ENCODE measurements around the gene MEMO1.
A peak's percentile ranks its signal among the peaks of the same experiment; 100 is the strongest.

The MEMO1 gene

DNA sequence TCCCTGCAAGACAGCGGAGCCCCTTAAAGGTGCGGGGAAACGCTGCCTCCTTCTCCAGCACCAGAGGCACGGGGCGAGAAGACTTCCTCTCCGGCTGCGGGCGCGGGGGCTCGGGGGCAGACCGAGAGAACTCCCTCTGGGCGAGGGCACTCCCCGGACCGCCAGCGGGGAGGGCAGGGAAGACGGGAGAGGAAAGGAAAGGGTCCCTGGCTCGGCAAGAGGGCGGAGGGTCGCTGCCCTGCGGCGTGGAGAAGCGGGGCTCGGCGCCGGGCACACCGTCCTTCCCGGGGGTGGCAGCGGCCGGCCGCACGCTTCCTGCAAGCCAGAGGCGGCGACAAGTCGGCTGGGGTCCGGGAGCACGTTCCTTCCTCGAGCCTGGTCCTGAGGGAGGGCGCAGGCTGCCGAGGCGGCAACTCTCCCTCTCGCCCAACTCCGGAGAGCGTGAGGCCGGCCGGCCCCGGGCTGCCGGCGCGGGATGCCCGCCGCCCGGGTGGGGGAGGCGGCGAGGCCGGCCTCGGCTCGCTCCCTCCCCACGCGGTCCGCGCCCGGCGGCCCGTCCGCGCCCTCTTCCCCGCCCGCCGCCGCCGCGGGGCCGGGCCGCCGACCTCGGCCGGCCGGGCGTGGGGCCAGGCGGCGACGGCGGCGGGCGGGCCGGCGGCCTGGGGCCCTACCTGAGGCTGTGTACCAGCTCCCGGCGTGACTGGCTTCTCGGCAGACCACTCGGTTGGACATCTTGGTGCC lies 1.1 kb downstream of the MEMO1 start:
- peaks cover 47% of the 10 kb centered on the region for H3K4me1 Mint-ChIP-seq (ENCODE audit: low read depth)
- peak overlapping the region; percentile 98 for H3K4me3 Mint-ChIP-seq
- H3K27me3 Mint-ChIP-seq = no peaks in the 10 kb centered on the region
- H3K36me3 Mint-ChIP-seq (ENCODE audit: low read depth) = peaks cover 20% of the 10 kb centered on the region
- peak overlapping the region; percentile 92 for H3K27ac Mint-ChIP-seq
- intact Hi-C loops (cut with micrococcal nuclease) = loop anchor here (2.0 to 5.0 kb wide), 4 partner anchors 29 to 62 kb away; partner anchors contain the start of gene SPAST
- H3K9me3 Mint-ChIP-seq = no peaks in the 10 kb centered on the region

DNA sequence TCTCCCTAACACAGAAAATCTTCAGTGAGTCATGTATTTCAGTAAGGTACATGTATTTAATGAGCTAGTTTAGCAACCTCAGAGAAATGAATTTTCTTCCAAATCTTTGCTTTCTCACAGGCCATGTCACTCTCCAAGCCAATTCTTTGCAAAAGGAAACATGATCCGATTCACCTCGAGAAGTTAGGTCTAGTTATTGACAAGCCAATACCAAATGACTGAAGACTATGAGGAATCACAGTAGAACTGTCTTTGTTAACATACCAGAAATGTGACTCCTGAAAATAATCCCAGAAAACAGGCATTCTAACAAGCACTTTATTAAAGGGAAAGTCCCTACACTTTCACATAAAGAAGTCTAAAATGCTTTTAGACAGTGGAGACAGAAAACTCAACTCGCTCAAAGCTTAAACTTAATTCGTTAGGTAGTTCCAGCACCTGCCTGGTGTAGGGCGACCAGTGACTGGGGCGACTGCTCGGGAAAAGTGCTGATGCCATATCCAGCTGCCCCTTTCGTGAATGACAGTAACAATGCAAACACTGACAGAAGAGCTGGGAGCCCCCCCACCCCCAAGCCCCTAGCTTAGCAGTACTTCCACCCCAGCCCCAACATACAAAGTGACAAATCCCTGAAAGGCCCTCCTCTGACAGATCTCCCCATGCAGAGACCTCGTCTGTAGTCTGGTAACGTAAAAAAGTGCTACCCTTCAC lies 1.8 kb downstream of the MEMO1 start:
- peaks cover 54% of the 10 kb centered on the region for H3K4me1 Mint-ChIP-seq (ENCODE audit: low read depth)
- H3K36me3 Mint-ChIP-seq (ENCODE audit: low read depth) = peaks cover 24% of the 10 kb centered on the region
- peak overlapping the region; percentile 98 for H3K4me3 Mint-ChIP-seq
- H3K27me3 Mint-ChIP-seq = no peaks in the 10 kb centered on the region
- H3K9me3 Mint-ChIP-seq = no peaks in the 10 kb centered on the region
- H3K27ac Mint-ChIP-seq = peak overlapping the region; percentile 92
- intact Hi-C loops (cut with micrococcal nuclease) = loop anchor here (2.0 to 5.0 kb wide), 3 partner anchors 28 to 62 kb away; no protein-coding TSS in a partner anchor

DNA sequence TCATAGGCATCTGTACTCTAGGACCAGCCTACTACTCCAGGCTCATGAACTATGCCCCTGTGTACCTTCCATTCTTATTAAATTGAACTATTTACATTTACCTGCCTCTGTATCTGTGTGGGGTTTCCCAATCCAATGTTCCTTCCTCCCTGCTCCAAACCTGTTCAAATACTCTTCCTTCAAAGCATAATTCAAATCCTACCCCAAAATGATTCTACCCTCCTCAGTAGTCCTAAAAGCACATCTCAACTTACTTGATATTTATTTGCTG lies 3.8 kb downstream of the MEMO1 start:
- H3K4me1 Mint-ChIP-seq (ENCODE audit: low read depth) = peaks cover 49% of the 10 kb centered on the region
- no peak overlapping the region for H3K27ac Mint-ChIP-seq

DNA sequence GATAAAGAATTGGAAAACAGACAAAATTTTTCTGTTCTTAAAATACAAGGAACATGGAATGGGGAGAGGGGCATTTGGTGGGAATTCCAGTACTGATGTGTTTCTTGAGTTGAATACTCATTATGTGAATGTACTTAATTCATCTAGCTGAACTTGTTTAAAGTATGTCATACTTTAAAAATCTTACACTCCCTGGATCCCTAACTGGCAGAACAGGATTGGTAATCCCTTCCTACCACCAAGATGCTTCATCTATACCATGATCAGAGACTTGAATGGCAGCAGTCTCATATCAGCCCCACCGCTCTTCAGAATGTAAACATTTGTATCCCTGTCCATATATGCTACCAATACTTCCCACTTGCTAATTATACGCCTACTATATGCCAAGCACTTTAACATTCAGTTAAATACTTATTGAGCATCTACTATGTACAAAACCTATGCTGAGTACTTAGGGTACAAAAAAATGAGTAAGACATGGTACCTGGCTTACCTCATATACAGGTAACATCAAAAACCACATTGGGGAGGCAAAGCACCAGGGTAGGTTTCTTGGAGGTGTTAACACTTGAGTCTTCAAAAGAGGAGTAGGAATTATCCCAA lies 5.3 kb downstream of the MEMO1 start:
- Mint-ChIP-seq H3K4me3 (no peak overlapping the region), H3K36me3 (ENCODE audit: low read depth) (peaks cover 22% of the 10 kb centered on the region), H3K9me3 (no peaks in the 10 kb centered on the region), H3K27ac (peak overlapping the region; percentile 17), H3K27me3 (no peaks in the 10 kb centered on the region), H3K4me1 (ENCODE audit: low read depth) (peaks cover 50% of the 10 kb centered on the region)
- intact Hi-C loops (cut with micrococcal nuclease) = loop anchor here (5.0 kb wide), 2 partner anchors 43 to 58 kb away; no protein-coding TSS in a partner anchor

More for the DNA sequence above, 3.8 kb downstream of the MEMO1 start:
- Mint-ChIP-seq H3K9me3 (no peaks in the 10 kb centered on the region), H3K4me3 (no peak overlapping the region), H3K36me3 (ENCODE audit: low read depth) (peaks cover 18% of the 10 kb centered on the region), H3K27me3 (no peaks in the 10 kb centered on the region)
- intact Hi-C loops (cut with micrococcal nuclease) = loop anchor here (5.0 kb wide), 2 partner anchors 45 to 60 kb away; no protein-coding TSS in a partner anchor

DNA sequence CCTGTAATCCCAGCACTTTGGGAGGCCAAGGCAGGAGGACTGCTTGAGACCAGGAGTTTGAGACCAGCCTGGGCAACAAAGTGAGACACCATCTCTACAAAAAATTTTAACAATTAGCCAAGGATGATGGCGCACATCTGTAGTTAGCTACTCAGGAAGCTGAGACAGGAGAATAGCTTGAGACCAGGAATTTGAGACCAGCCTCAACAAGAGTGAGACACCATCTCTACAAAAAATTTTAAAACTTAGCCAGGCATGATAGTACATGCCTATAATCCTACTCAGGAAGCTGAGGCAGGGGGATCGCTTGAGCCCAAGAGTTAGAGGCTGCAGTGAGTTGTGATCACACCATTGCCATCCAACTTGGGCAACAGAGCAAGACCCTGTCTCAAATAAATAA lies 7.0 kb downstream of the MEMO1 start:
- Mint-ChIP-seq H3K27ac (no peak overlapping the region), H3K4me1 (ENCODE audit: low read depth) (peaks cover 67% of the 10 kb centered on the region), H3K4me3 (no peak overlapping the region), H3K27me3 (no peaks in the 10 kb centered on the region), H3K9me3 (no peaks in the 10 kb centered on the region), H3K36me3 (ENCODE audit: low read depth) (peaks cover 23% of the 10 kb centered on the region)
- intact Hi-C loops (cut with micrococcal nuclease) = no loop called here

DNA sequence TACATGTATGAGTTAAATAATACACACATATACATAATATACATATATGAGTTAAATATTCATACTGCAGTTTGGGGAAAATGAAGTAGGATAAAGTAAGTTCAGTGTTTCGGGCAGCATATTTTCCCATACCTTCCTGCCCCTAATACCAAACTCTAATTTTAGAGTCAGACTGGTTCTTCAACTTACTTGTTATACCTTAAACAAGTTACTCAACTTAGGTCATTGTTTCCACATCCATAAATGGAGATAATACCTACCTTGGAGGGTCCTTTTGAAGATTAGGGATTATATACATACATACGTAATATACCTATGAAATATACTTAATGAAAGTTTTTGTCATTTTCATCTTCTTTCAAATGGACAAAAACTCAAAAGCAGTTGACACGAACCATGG lies 8.4 kb downstream of the MEMO1 start:
- Mint-ChIP-seq H3K9me3 (no peaks in the 10 kb centered on the region), H3K4me3 (no peak overlapping the region), H3K27ac (no peak overlapping the region), H3K27me3 (no peaks in the 10 kb centered on the region), H3K4me1 (ENCODE audit: low read depth) (peaks cover 74% of the 10 kb centered on the region), H3K36me3 (ENCODE audit: low read depth) (peaks cover 23% of the 10 kb centered on the region)
- intact Hi-C loops (cut with micrococcal nuclease) = no loop called here

DNA sequence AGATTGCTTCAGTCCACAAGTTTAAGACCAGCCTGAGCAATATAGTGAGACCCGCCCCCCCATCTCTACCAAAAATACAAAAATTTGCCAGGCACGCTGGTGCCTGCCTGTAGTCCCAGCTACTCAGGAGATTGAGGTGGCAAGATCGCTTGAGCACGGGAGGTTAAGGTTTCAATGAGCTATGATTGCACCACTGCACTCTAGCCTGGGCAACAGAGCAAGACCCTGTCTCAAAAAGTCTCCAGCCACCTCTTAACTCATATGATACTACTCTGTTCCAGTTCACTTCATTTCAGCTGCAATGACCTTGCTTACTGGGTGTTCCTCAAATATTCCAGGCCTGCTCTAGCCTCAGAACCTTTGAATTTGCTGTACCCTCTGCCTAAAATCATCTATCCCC lies 11.4 kb downstream of the MEMO1 start:
- peaks cover 27% of the 10 kb centered on the region for H3K36me3 Mint-ChIP-seq (ENCODE audit: low read depth)
- no peak overlapping the region for H3K4me3 Mint-ChIP-seq
- H3K27me3 Mint-ChIP-seq = no peaks in the 10 kb centered on the region
- H3K27ac Mint-ChIP-seq = no peak overlapping the region
- peaks cover 74% of the 10 kb centered on the region for H3K4me1 Mint-ChIP-seq (ENCODE audit: low read depth)
- H3K9me3 Mint-ChIP-seq = no peaks in the 10 kb centered on the region
- intact Hi-C loops (cut with micrococcal nuclease) = no loop called here

DNA sequence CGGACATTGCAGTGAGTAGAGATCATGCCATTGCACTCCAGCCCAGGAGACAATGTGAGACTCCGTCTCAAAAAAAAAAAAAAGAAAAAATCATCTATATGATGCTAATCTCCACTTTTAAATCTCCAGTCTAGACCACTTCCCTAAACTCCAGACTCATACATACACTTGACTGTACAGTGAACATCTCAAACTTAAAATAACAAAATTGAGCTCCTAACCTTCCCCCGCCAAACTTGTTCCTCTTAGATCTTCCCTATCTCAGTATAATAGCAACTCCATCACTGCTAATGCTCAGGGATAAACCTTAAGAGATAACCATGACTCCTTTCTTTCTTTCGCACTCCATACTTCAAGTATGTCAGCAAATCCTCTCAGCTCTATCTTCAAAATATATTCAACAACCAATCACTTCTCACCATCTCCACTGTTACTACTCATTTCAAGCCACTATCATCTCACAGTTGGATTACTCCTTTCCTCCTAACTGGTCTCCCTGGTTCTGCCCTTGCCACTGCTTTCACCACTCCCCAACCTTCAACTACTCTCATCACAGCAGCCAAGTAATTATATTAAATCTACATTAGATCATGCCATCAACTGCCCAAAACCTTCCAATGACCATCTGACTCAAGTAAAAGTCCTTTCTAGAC lies 12.0 kb downstream of the MEMO1 start:
- peaks cover 69% of the 10 kb centered on the region for H3K4me1 Mint-ChIP-seq (ENCODE audit: low read depth)

DNA sequence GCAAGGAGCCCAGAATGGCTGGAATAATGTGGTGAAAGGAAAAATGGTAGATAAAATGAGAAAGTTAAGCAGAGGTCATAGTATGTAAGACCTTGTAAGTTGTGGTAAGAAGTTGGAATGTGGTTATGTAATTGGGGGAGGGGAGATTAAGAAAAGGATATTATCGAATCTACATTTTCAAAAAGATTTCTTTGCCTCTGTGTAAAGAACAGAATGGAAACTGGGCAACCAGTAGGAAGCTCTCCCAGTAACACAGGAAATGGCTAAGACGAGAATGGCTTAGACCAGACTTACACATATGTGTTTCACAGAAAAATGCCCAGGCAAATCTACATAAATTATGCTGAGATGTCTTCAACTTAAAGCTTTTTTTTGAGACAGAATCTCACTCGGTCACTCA lies 13.2 kb downstream of the MEMO1 start:
- H3K27me3 Mint-ChIP-seq = no peaks in the 10 kb centered on the region
- no peaks in the 10 kb centered on the region for H3K9me3 Mint-ChIP-seq
- peaks cover 72% of the 10 kb centered on the region for H3K4me1 Mint-ChIP-seq (ENCODE audit: low read depth)
- H3K4me3 Mint-ChIP-seq = no peak overlapping the region
- peaks cover 31% of the 10 kb centered on the region for H3K36me3 Mint-ChIP-seq (ENCODE audit: low read depth)
- intact Hi-C loops (cut with micrococcal nuclease) = no loop called here
- no peak overlapping the region for H3K27ac Mint-ChIP-seq

More for the DNA sequence above, 12.0 kb downstream of the MEMO1 start:
- Mint-ChIP-seq H3K27me3 (no peaks in the 10 kb centered on the region), H3K36me3 (ENCODE audit: low read depth) (peaks cover 25% of the 10 kb centered on the region), H3K9me3 (no peaks in the 10 kb centered on the region), H3K27ac (no peak overlapping the region), H3K4me3 (no peak overlapping the region)
- intact Hi-C loops (cut with micrococcal nuclease) = no loop called here

DNA sequence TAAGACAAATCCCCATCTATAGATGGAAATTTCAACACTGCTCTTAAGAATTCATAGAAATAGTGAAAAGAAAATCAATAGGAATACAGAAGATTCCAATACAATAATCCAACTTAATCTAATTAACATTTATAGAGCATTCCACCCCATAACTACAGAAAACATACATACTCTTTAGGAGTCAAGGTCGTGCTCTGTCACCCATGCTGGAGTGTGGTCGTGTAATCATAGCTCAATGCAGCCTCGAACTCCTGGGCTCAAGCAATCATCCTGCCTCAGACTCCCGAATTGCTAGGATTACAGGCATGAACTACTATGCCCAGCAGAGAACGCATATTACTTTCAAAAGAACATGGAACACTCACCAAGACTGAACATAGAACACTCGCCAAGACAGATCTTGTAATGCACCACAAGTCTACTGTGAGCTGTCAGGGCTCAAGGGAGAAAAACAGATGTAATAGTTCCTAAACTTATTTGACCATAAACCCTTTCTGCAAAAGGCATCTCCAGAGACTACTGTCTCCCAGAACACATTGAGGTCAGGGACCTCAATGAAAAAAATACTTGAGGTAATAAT lies 14.1 kb downstream of the MEMO1 start:
- no peaks in the 10 kb centered on the region for H3K9me3 Mint-ChIP-seq
- H3K36me3 Mint-ChIP-seq (ENCODE audit: low read depth) = peaks cover 37% of the 10 kb centered on the region
- peak overlapping the region; percentile 39 for H3K27ac Mint-ChIP-seq
- peaks cover 72% of the 10 kb centered on the region for H3K4me1 Mint-ChIP-seq (ENCODE audit: low read depth)
- intact Hi-C loops (cut with micrococcal nuclease) = no loop called here
- no peak overlapping the region for H3K4me3 Mint-ChIP-seq
- no peaks in the 10 kb centered on the region for H3K27me3 Mint-ChIP-seq

DNA sequence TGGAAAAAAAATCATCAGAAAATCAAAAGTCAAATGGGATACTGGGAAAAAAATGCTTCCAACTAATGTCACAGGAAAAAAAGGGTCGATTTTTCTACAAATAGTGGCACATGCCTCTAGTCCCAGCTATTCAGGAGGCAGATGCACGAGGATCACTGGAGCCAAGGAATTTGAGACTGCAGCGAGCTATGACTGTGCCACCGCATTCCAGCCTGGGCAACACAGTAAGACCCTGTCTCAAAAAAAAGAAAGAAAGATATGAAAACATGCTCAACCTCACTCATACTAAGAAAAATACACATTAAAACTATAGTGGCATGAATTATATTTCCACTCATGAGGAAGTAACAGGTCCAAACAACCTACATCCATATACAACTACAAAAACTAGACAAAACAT lies 17.9 kb downstream of the MEMO1 start:
- peaks cover 44% of the 10 kb centered on the region for H3K4me1 Mint-ChIP-seq (ENCODE audit: low read depth)
- no peaks in the 10 kb centered on the region for H3K27me3 Mint-ChIP-seq
- no peak overlapping the region for H3K27ac Mint-ChIP-seq
- H3K36me3 Mint-ChIP-seq (ENCODE audit: low read depth) = peaks cover 31% of the 10 kb centered on the region
- intact Hi-C loops (cut with micrococcal nuclease) = no loop called here
- H3K4me3 Mint-ChIP-seq = no peak overlapping the region
- H3K9me3 Mint-ChIP-seq = no peaks in the 10 kb centered on the region

DNA sequence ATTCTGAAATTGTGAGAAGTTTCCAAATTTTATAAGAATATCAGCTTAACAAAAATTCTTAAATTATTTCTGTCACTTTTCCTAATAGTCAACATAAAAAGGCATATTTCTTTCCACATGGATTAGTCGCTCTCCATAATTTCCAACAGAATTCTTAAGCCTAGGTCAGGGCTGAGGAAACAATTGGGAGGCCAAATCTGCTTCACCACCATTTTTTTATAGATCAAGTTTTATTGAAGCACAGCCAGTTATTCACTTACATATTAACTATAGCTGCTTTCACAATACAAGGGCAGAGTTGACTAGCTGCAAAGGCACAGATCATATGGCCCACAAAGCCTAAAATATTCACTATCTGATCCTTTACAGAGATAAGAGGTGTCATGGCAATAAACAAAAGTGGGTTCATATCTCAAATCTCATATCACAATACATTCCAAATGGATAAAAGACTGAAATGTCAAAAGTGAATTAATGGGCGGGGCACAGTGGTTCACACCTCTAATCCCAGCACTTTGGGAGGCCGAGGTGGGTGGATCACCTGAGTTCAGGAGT lies 18.7 kb downstream of the MEMO1 start:
- H3K27me3 Mint-ChIP-seq = no peaks in the 10 kb centered on the region
- H3K4me1 Mint-ChIP-seq (ENCODE audit: low read depth) = peaks cover 41% of the 10 kb centered on the region
- peaks cover 32% of the 10 kb centered on the region for H3K36me3 Mint-ChIP-seq (ENCODE audit: low read depth)
- no peak overlapping the region for H3K4me3 Mint-ChIP-seq
- H3K9me3 Mint-ChIP-seq = no peaks in the 10 kb centered on the region
- H3K27ac Mint-ChIP-seq = no peak overlapping the region
- intact Hi-C loops (cut with micrococcal nuclease) = no loop called here

DNA sequence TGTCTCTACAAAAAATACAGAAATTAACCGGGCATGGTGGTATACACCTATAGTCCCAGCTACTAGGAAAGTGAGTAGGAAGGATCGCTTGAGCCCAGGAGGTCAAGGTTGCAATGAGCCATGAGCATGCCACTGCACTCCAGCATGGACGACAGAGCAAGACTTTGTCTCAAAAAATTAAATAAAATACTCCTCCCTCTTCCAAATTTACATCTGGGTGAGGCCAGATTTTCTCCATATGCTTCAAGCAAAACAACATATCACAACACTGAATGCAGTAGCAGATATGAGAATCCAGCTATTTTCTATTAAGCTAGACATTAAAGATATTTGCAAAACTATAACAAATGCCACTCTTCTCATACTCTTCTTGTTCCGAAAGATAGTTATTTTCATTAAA lies 20.9 kb downstream of the MEMO1 start:
- H3K4me1 Mint-ChIP-seq (ENCODE audit: low read depth) = peaks cover 25% of the 10 kb centered on the region

More for the DNA sequence above, 20.9 kb downstream of the MEMO1 start:
- no peak overlapping the region for H3K4me3 Mint-ChIP-seq
- no peaks in the 10 kb centered on the region for H3K9me3 Mint-ChIP-seq
- peaks cover 33% of the 10 kb centered on the region for H3K36me3 Mint-ChIP-seq (ENCODE audit: low read depth)
- no peaks in the 10 kb centered on the region for H3K27me3 Mint-ChIP-seq
- intact Hi-C loops (cut with micrococcal nuclease) = no loop called here
- H3K27ac Mint-ChIP-seq = no peak overlapping the region

Data from dendritic cell treated with granulocyte-macrophage colony-stimulating factor and Interleukin-4, amounts not matched to agents 40 ng/mL and 50 ng/mL, for 4 days (primary cell).